ENCODE data around the gene SH3PXD2B.

- no peak for TF ChIP-seq CTCF (IDR thresholded peaks at IDR 0.05)
- no peak for TF ChIP-seq POLR2A (IDR thresholded peaks at IDR 0.05)
Measured at GRCh38 chr5:172283862-172284610, 170.3 kb downstream of the SH3PXD2B start.

Measured in lower leg skin (tissue), 3 donors.